HG02571 (cell line): Measurements from ENCODE around the gene GLIS2.

Source experiments
- ATAC-seq: cut with Tn5 transposase; IDR thresholded peaks from one replicate; pipeline ENCODE4 v1.9.1; 2021; ENCODE audit warnings: mild to moderate bottlenecking, moderate library complexity; ENCODE audit not compliant: unreplicated experiment

GLIS2 gene

DNA sequence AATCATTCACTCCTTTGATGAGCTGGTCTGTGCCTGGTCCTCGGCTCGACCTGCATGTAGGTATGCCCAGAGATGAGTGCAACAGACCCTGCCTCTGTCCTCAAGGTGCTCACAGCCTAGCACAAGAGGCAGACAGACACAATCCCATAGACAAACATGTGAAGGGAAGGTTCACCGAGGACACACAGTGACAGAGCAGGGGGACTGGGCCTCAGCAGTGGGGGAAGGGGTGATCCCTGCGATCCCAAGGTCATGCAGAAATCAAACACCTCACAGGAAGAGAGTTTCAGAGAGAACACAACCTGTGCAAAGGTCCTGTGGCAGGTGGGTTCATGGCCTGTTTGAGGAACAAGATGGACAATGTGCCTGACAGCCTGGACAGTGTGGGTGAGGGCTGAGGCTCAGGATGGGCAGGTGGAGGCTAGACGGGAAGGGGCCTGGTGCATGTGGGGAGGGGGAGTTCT is 51.6 kb downstream of the GLIS2 start:
- ATAC-seq, result no peak

GRCh38 chr16:4369007-4369733 is 53.3 kb downstream of the GLIS2 start:
- no peak for ATAC-seq

- ATAC-seq, result no peak
Observed at GRCh38 chr16:4370151-4370550, 54.3 kb downstream of the GLIS2 start.

DNA sequence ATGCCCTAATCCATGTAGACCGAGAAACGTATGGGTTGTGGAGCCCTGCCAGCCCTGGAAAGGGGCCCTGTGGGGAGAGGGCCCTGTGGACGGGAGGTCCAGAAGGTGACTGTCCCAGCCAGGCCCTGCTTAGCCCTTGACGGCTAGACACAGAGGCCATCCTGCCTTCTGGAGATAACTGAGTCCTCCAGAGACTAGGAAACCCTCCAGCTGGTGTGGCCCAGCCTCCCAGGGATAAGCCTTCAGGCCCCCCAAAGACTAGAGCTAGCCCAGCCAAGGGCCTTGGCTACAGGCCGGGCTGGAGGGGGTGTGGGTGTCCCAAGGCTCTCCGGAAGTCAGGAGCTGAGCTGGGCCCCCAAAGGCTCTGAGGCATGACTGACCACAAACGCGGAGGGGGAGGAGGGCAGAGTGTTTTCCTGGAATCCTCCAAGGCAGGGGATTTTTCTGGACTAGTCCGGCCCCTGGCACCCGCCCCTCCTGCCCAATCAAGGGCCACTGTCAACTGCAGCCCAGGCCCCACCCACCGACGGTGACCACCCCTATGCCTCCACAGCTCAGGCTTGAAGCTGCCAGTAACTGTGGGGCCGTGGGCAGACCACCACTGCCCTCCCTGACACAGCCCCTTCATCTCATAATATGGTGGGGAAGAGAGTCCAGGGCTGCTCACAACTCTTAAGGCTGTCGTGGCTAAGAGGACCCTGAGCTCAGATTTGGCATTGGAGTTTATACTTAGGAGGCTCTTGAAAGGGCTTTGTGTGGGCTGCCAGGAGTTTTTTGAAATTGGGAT is 54.9 kb downstream of the GLIS2 start:
- no peak for ATAC-seq

DNA sequence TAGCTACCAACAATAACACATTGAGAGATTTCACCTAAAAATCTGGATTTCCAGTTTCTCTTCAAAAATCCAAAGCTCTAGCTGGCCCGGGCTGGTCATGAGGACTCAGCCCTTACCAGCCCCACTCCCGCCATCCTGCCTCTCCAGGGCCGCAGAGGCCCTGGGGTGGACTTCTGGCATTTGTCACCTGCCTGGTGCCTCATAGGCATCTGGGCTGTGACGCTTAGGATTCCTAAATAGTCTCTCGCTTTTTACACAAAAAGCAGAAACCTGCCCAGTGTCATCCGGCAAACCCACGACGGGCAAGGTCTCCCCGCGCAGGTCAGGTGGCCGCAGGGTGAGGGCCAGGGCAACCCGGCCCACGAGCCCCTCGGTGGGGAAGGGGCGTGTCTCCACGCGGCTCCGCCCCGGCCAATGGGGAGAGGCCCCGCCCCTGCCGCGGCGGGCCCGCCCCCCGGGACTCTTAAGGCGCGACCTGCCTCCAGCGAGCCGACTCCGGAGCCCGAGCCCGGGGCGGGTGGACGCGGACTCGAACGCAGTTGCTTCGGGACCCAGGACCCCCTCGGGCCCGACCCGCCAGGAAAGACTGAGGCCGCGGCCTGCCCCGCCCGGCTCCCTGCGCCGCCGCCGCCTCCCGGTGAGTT is 55.6 kb downstream of the GLIS2 start, which contains the start of gene VASN:
VASN (plus strand) TSS at position 492 of the 644 bp plus-strand sequence. CDS start 9,030 bp downstream, outside the sequence.
- ATAC-seq, result no peak

- ATAC-seq, result no peak
Observed at GRCh38 chr16:4372001-4372577, 56.2 kb downstream of the GLIS2 start.

DNA sequence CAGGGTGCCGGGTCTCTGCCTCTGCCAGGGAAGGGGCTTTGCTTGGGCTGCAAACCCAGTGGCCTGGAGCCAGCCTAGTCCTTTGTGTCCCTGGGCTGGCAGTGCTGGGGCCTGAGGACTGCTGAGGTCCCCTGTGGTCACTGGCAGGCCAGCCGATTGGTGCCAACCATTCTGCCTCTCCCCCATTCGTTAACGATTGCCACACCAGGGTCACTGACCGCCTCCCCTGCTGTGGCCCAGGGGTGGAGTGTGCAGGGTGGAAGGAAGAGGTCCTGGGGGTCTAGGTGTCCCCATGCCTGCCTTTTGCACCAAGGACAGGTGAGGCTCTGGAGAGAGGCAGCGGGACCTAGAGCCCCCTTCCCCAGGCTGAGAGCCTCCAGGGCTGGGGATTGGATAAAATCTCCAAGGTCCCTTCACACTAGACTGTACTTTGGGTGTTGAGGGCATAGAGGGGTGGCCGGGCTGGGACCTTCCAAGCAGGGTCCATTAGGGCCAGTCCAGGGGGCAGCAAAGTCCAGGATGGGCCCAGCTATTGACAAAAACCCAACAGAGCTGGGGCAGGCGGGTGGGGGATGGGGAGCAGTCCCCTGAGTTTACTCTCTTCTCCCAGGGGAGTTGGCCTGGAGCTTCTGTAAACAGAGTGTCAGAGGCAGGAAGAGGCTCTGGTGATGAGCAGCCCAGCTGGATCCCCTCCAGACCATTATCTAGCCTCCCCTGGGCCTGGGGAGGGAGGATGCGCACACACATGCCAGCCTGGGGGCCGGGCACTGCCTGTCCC is 56.9 kb downstream of the GLIS2 start:
- ATAC-seq, result no peak

DNA sequence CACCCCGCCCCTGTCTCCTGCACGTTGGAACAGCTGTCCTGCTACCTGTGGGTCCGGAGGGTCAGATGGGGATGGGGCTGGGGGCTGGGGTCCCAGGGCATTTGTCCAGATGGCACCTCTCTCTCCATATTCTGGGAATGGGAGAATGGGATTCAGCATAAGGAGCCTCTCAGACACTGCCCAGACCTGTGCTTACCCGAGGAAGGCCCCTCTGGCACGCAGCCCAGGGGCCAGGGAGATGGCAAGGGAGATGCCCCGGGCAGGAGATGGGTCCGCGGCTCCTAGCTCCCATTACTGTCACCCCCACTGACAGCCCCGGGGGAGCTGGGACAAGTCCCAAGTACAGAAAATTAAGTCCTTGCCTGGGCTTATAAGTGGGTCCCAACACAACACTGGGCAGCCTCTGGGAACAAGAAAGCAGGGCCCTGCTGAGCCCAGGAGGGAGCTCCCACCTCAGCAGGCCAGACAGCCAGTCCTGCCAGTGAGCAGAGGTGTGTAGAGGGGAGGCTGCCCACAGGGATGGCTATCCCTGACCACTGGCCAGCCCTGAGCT is 57.6 kb downstream of the GLIS2 start:
- no peak for ATAC-seq

GRCh38 chr16:4373909-4374742 is 58.3 kb downstream of the GLIS2 start:
- no peak for ATAC-seq

- ATAC-seq, result no peak
Observed at GRCh38 chr16:4375717-4376116, 59.9 kb downstream of the GLIS2 start.

- ATAC-seq, result no peak
Observed at GRCh38 chr16:4376126-4376892, 60.4 kb downstream of the GLIS2 start.

DNA sequence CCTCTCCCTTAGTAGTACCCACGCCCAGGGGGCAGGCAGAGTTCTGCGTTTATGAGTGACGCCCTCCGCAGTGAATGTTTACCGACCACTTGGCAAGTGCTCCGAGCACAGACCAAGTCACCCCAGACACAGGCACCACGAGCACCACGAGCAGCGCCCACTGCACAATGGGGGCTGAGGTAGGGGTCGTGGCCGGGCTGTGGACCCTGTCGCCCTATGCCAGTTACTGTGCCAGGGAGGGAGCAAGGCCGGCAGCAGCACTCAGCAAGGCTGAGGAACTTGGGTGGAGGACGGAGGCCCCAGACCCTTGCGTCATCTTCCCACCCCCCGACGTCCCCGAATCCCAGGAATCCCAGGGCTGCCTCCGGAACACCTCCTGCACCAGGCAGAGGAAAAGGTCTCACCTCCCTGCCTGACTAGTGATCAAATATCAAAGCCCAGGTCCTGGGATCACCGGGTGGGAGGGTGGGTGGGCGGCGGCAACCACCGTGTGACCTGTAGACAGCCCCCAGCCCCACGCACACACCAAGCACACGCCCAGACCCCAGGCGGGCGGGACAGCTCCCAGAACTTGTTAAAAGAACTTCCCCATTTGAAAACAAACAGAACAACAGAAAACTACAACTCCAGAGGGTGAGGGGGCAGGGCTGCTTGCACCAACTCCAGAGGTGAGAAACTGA is 61.2 kb downstream of the GLIS2 start:
- no peak for ATAC-seq

- ATAC-seq, result no peak
Observed at GRCh38 chr16:4377573-4378154, 61.8 kb downstream of the GLIS2 start.

DNA sequence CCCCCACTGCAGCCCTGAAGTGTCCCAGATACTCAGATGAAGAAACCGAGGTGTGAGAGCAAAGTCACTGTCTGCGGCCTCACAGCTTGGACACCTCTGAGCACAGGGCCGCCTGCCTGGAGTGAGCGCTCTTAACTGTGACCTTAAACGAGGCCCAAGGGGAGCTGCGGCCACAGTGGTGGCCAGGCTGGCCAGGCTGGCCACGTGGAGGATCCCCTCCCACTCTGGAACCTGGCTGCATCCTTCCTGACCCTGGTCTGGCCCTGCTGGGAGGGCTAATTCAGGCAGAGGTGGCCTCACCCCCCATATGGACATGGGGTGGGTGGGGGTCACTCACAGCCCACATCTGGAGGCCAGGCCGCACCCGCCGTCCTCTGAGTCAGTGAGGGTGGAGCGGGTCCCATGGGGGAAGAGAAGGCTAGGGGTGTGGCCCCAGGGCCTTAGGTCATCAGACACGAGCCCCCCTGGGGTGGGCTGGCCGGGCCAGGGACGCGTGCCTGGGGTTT is 62.3 kb downstream of the GLIS2 start:
- no peak for ATAC-seq

GRCh38 chr16:4378999-4379690 is 63.3 kb downstream of the GLIS2 start:
- ATAC-seq, result no peak

- no peak for ATAC-seq
Observed at GRCh38 chr16:4380119-4381063, 64.5 kb downstream of the GLIS2 start.
